H1 (cell line): ENCODE measurements around the gene HEPACAM. TPM values are rescaled to one million over a fixed set of nuclear protein-coding genes. Genes with fewer than 3 reads are reported as not detected.

ENCODE experiments used
- CTCF ChIA-PET: fragments of 300-600 bp; sonication (Branson Sonifier 250); formaldehyde crosslinking; loops from one replicate; lab custom pipeline; 2021; ENCODE audit not compliant: partially characterized antibody; lab: Charles Lee
- POLR2A ChIA-PET: fragments of 300-600 bp; sonication (Branson Sonifier 250); formaldehyde crosslinking; loops from one replicate; lab custom pipeline; 2021; ENCODE audit warnings: inconsistent platforms; ENCODE audit not compliant: partially characterized antibody; lab: Charles Lee
- DNase-seq, 2 experiments: peaks; one replicate each; pipeline versions ENCODE4 v3.0.0 to v3.0.0-alpha.2; 2010 to 2022; ENCODE audit warnings: low spot score in 2 of 2, low read depth in 1 of 2, mixed read lengths in 1 of 2
- FAIRE-seq: peaks from 2 replicates; lab custom pipeline; 2011; peaks lifted over from hg19 to GRCh38; lab: Jason Lieb, UNC
- H2AFZ ChIP-seq: 2 replicates; pipeline ENCODE4 v1.8.1; 2012; ENCODE audit warnings: low read length, inconsistent platforms
- H2AK5ac ChIP-seq: 2 replicates; pipeline ENCODE4 v1.6.1; 2013; ENCODE audit warnings: low read depth, low read length
- H2BK120ac ChIP-seq: replicated peaks from 2 replicates; pipeline ENCODE3; 2013; ENCODE audit warnings: low read depth, low read length, inconsistent platforms
- H2BK12ac ChIP-seq: 2 replicates; pipeline ENCODE4 v1.6.1; 2013; ENCODE audit warnings: low read depth, low read length
- H2BK15ac ChIP-seq: 2 replicates; pipeline ENCODE4 v1.6.1; 2013; ENCODE audit warnings: low read length
- H2BK20ac ChIP-seq: 2 replicates; pipeline ENCODE4 v1.6.1; 2013; ENCODE audit warnings: low read length
- H2BK5ac ChIP-seq: 2 replicates; pipeline ENCODE4 v1.6.1; 2013; ENCODE audit warnings: low read depth, low read length
- H3K14ac ChIP-seq: 2 replicates; pipeline ENCODE4 v1.6.1; 2013; ENCODE audit warnings: inconsistent platforms; ENCODE audit not compliant: insufficient read length
- H3K18ac ChIP-seq: 2 replicates; pipeline ENCODE4 v1.6.1; 2013; ENCODE audit warnings: low read length; ENCODE audit errors: extremely low read depth
- H3K23ac ChIP-seq: 2 replicates; pipeline ENCODE4 v1.6.1; 2013; ENCODE audit warnings: inconsistent platforms; ENCODE audit not compliant: insufficient read length
- H3K23me2 ChIP-seq: 2 replicates; pipeline ENCODE4 v1.6.1; 2013; ENCODE audit warnings: low read depth, low read length
- H3K27ac ChIP-seq: 2 replicates; pipeline ENCODE4 v1.6.1; 2011; ENCODE audit warnings: low read depth, low read length, inconsistent platforms
- H3K27me3 ChIP-seq, 4 experiments: replicated peaks in 1 of 4; 1 replicate in 1 of 4; 2 replicates in 3 of 4; pipeline versions ENCODE4 v1.6.1 to v1.8.1; 2011 to 2013; ENCODE audit warnings: low read length in 3 of 4, mild to moderate bottlenecking in 3 of 4, inconsistent platforms in 2 of 4, mixed read lengths in 2 of 4, moderate library complexity in 1 of 4; ENCODE audit not compliant: control insufficient read depth in 3 of 4, insufficient read depth in 3 of 4; ENCODE audit errors: extremely low read depth in 1 of 4
- H3K36me3 ChIP-seq, 4 experiments: 2 replicates each; pipeline versions ENCODE4 v1.6.1 to v1.8.1; 2011 to 2013; ENCODE audit warnings: mild to moderate bottlenecking in 4 of 4, low read length in 3 of 4, moderate library complexity in 2 of 4, control low read depth in 1 of 4, inconsistent platforms in 1 of 4; ENCODE audit not compliant: insufficient read depth in 4 of 4, control insufficient read depth in 2 of 4
- H3K4ac ChIP-seq: replicated peaks from 2 replicates; pipeline ENCODE3; 2013; ENCODE audit warnings: low read length, low read depth, mixed read lengths, inconsistent platforms; ENCODE audit not compliant: insufficient read length
- H3K4me1 ChIP-seq, 4 experiments: replicated peaks in 1 of 4; 1 replicate in 1 of 4; 2 replicates in 3 of 4; pipeline versions ENCODE4 v1.6.1 to v1.8.1; 2011 to 2013; ENCODE audit warnings: low read length in 3 of 4, inconsistent platforms in 2 of 4, mixed read lengths in 1 of 4; ENCODE audit not compliant: insufficient read depth in 4 of 4, control insufficient read depth in 3 of 4
- H3K4me2 ChIP-seq, 2 experiments: 2 replicates each; pipeline versions ENCODE4 v1.6.1 to v1.8.1; 2011 to 2013; ENCODE audit warnings: low read depth in 2 of 2, low read length in 2 of 2, control low read depth in 1 of 2, inconsistent platforms in 1 of 2, mild to moderate bottlenecking in 1 of 2; ENCODE audit not compliant: insufficient read depth in 1 of 2
- H3K4me3 ChIP-seq, 4 experiments: fragments of 200-600, 300-600 bp in 1 of 4; sonication (generic), shearing (Covaris generic), sonication (Bioruptor Twin) in 1 of 4; 2 replicates each; pipeline versions ENCODE4 v1.5.1 to v1.8.1; 2011 to 2016; ENCODE audit warnings: low read length in 4 of 4, low read depth in 3 of 4, control low read depth in 2 of 4, inconsistent platforms in 2 of 4, mild to moderate bottlenecking in 2 of 4, mixed read lengths in 1 of 4, moderate library complexity in 1 of 4; ENCODE audit not compliant: insufficient read depth in 2 of 4; ENCODE audit errors: extremely low read depth in 1 of 4
- H3K56ac ChIP-seq: replicated peaks from 2 replicates; pipeline ENCODE3; 2013; ENCODE audit warnings: low read depth, mild to moderate bottlenecking, mixed read lengths, low read length, inconsistent platforms; ENCODE audit not compliant: insufficient read length
- H3K79me1 ChIP-seq: 2 replicates; pipeline ENCODE4 v1.6.1; 2013; ENCODE audit warnings: low read depth, low read length, control low read depth
- H3K79me2 ChIP-seq, 2 experiments: 2 replicates each; pipeline versions ENCODE4 v1.6.1 to v1.8.1; 2012 to 2013; ENCODE audit warnings: low read length in 2 of 2, mild to moderate bottlenecking in 2 of 2, inconsistent platforms in 1 of 2; ENCODE audit not compliant: insufficient read depth in 2 of 2, control insufficient read depth in 1 of 2
- H3K9ac ChIP-seq, 4 experiments: replicated peaks in 1 of 4; 1 replicate in 1 of 4; 2 replicates in 3 of 4; pipeline versions ENCODE4 v1.6.1 to v1.8.1; 2011 to 2013; ENCODE audit warnings: low read depth in 3 of 4, low read length in 3 of 4, control low read depth in 2 of 4, mild to moderate bottlenecking in 2 of 4, moderate library complexity in 2 of 4, inconsistent platforms in 1 of 4; ENCODE audit errors: extremely low read depth in 1 of 4
- H3K9me3 ChIP-seq, 2 experiments: 2 replicates each; pipeline versions ENCODE4 v1.6.1 to v1.8.1; 2012 to 2013; ENCODE audit warnings: mild to moderate bottlenecking in 2 of 2, moderate library complexity in 2 of 2, control low read depth in 1 of 2, inconsistent platforms in 1 of 2, low read depth in 1 of 2, low read length in 1 of 2, mixed read lengths in 1 of 2; ENCODE audit not compliant: insufficient read depth in 2 of 2
- H4K20me1 ChIP-seq, 2 experiments: replicated peaks in 1 of 2; 2 replicates each; pipeline versions ENCODE3 to v1.8.1; 2011 to 2013; ENCODE audit warnings: inconsistent platforms in 2 of 2, low read length in 2 of 2, mild to moderate bottlenecking in 1 of 2; ENCODE audit not compliant: insufficient read depth in 2 of 2, control insufficient read depth in 1 of 2
- H4K5ac ChIP-seq: 2 replicates; pipeline ENCODE4 v1.6.1; 2013; ENCODE audit warnings: low read length, low read depth, mixed read lengths, inconsistent platforms; ENCODE audit not compliant: insufficient read length
- H4K8ac ChIP-seq: 2 replicates; pipeline ENCODE4 v1.8.0; 2013; ENCODE audit warnings: mild to moderate bottlenecking, moderate library complexity, low read length, inconsistent platforms; ENCODE audit not compliant: insufficient read depth; ENCODE audit errors: extremely low read depth
- H4K91ac ChIP-seq: replicated peaks from 2 replicates; pipeline ENCODE3; 2013; ENCODE audit warnings: low read length, mixed read lengths, inconsistent platforms; ENCODE audit not compliant: insufficient read length
- BRCA1 ChIP-seq: IDR thresholded peaks from 2 replicates; pipeline ENCODE4 v1.6.1; 2012; ENCODE audit warnings: low read depth, low read length, improper control_type of control experiment
- CREB1 ChIP-seq: IDR thresholded peaks from 2 replicates; pipeline ENCODE4 v1.6.1; 2012; ENCODE audit warnings: inconsistent platforms
- CTCF ChIP-seq, 3 experiments: IDR thresholded peaks; 1 replicate in 2 of 3; 2 replicates in 1 of 3; pipeline versions ENCODE4 v1.5.1 to v1.6.1; 2011; ENCODE audit warnings: low read length in 3 of 3, mild to moderate bottlenecking in 3 of 3, inconsistent platforms in 2 of 3, low read depth in 1 of 3, moderate library complexity in 1 of 3; ENCODE audit not compliant: insufficient read depth in 1 of 3; ENCODE audit errors: control extremely low read depth in 1 of 3
- EZH2 ChIP-seq: fragments of 200-600 bp; sonication (generic); IDR thresholded peaks from 2 replicates; pipeline ENCODE4 v1.7.1; 2012; ENCODE audit warnings: low read depth, mild to moderate bottlenecking, moderate library complexity, low read length, inconsistent platforms; ENCODE audit not compliant: severe bottlenecking
- FOSL1 ChIP-seq: IDR thresholded peaks from 2 replicates; pipeline ENCODE4 v1.6.1; 2011; ENCODE audit warnings: mild to moderate bottlenecking, low read depth, low read length, moderate library complexity; ENCODE audit not compliant: insufficient read depth
- KDM4A ChIP-seq: IDR thresholded peaks from one replicate; pipeline ENCODE4 v1.7.1; 2012; ENCODE audit warnings: low read depth, mild to moderate bottlenecking, moderate library complexity, low read length, inconsistent platforms; ENCODE audit not compliant: severe bottlenecking
- POLR2A ChIP-seq, 2 experiments: IDR thresholded peaks; 1 replicate in 1 of 2; 2 replicates in 1 of 2; pipeline ENCODE4 v1.6.1; 2011; ENCODE audit warnings: low read depth in 2 of 2, low read length in 2 of 2, mild to moderate bottlenecking in 2 of 2; ENCODE audit errors: control extremely low read depth in 1 of 2
- POU5F1 ChIP-seq: IDR thresholded peaks from 2 replicates; pipeline ENCODE4 v1.6.1; 2011; ENCODE audit warnings: low read depth, mild to moderate bottlenecking, low read length, moderate library complexity
- SP4 ChIP-seq: IDR thresholded peaks from 2 replicates; pipeline ENCODE4 v1.6.1; 2012; ENCODE audit warnings: low read length, inconsistent platforms
- TEAD4 ChIP-seq: IDR thresholded peaks from 2 replicates; pipeline ENCODE4 v1.6.1; 2012; ENCODE audit warnings: low read depth, low read length, inconsistent platforms, mixed read lengths
- USF2 ChIP-seq: IDR thresholded peaks from 2 replicates; pipeline ENCODE4 v1.6.1; 2011; ENCODE audit warnings: low read length, improper control_type of control experiment
- WGBS, 2 experiments: shearing (Covaris generic) in 1 of 2; methylation state at CpG; one replicate each; pipeline versions ENCODE4 v1.1.6 to v1.1.7; 2013 to 2015; ENCODE audit warnings: low lambda C conversion rate in 2 of 2, mixed read lengths in 2 of 2, inconsistent platforms in 1 of 2, low coverage in 1 of 2, missing lambda C conversion rate in 1 of 2; ENCODE audit not compliant: insufficient replicate concordance in 2 of 2, insufficient coverage in 1 of 2, insufficient read length in 1 of 2; ENCODE audit errors: extremely low coverage in 1 of 2, missing lambda C conversion rate in 1 of 2; 5-methylcytosine and 5-hydroxymethylcytosine counted together
- polyA plus RNA-seq, 7 experiments: library from polyadenylated mRNA; depleted of rRNA in 3 of 7; stranded (reverse) in 5 of 7; unstranded in 2 of 7; fragments of >200 nt in 5 of 7; fragments of 200-250 nt in 2 of 7; gene quantifications; 1 replicate in 5 of 7; 2 replicates in 1 of 7; 4 replicates in 1 of 7; pipeline versions ENCODE4 v1.2.1 to v1.2.3, GENCODE V29; 2011 to 2013; ENCODE audit warnings: missing spikeins in 2 of 7, mixed read lengths in 2 of 7
- total RNA-seq: library from RNA; stranded (reverse); fragmentation: NEBNext Ultra II Directional; extraction: Animal tissue kit (Norgen Biotek cat#: 25700); gene quantifications from 2 replicates; pipeline ENCODE4 v1.2.1, GENCODE V29; 2021

Gene HEPACAM
- total and polyA plus RNA-seq, 2 of the 8 experiments (the other 6 are each of a cell fraction or from before 2014, with no cell fraction given): not detected

GRCh38 chr11:124954590-124954955 lies 18.7 kb upstream of the HEPACAM start:
- Histone ChIP-seq H2BK120ac (no peak overlapping the region), H3K4me1 (peaks cover 0 to 4% (median 2%) of the 10 kb centered on the region in 4 experiments; a peak in 3 of 7 replicates), H3K27me3 (peaks cover 0 to 5% (median 0%) of the 10 kb centered on the region in 4 experiments; a peak in 3 of 7 replicates), H3K4me2 (peak overlapping the region; percentile 75 to 82), H3K18ac (no peak overlapping the region), H3K4me3 (peak overlapping the region; percentile 60 to 84 (median 76)), H4K8ac (no peak overlapping the region), H4K91ac (no peak overlapping the region), H4K5ac (no peak overlapping the region), H3K4ac (no peak overlapping the region), H3K9ac (peak overlapping the region in 1 of 4 experiments; percentile 46; a peak in 1 of 7 replicates), H3K79me2 (no peaks in the 10 kb centered on the region), H3K36me3 (no peaks in the 10 kb centered on the region), H2BK20ac (no peak overlapping the region), H2AK5ac (no peak overlapping the region), H3K23ac (no peak overlapping the region), H3K27ac (no peak overlapping the region), H2BK15ac (no peak overlapping the region), H4K20me1 (no peaks in the 10 kb centered on the region), H3K56ac (no peak overlapping the region), H3K9me3 (no peaks in the 10 kb centered on the region), H2BK5ac (no peak overlapping the region), H2BK12ac (no peak overlapping the region), H2AFZ (peak overlapping the region; percentile 84), H3K14ac (no peak overlapping the region), H3K79me1 (no peaks in the 10 kb centered on the region), H3K23me2 (peaks cover 15% of the 10 kb centered on the region; the same call in 1 of the 2 replicates)
- FAIRE-seq (no peak), DNase-seq (no peak)
- ChIA-PET CTCF (interaction anchor here (0.9 to 1.6 kb wide), 8 partner anchors 12 to 475 kb away, joined by 3 to 5 read pairs (median 3); partner anchors contain the start of gene HEPACAM), POLR2A (interaction anchor here (0.6 to 1.3 kb wide), 3 partner anchors 13 to 495 kb away, joined by 3 to 4 read pairs (median 3); no protein-coding TSS in a partner anchor)
- WGBS, 2 experiments: 65% methylated on average over 6 of the region's 6 CpGs; no CpG with 5 or more reads in 1 of the 2 experiments
- TF ChIP-seq BRCA1: no peak
- TF ChIP-seq KDM4A: no peak
- no peak for TF ChIP-seq POU5F1
- TF ChIP-seq POLR2A (IDR thresholded peaks at IDR 0.05; ENCODE audit: control extremely low read depth in 1 of 2, low read depth in 2 of 2, low read length in 2 of 2): no peak
- TF ChIP-seq CTCF (IDR thresholded peaks at IDR 0.05; ENCODE audit: control extremely low read depth in 1 of 3, insufficient read depth in 1 of 3, low read depth in 1 of 3, low read length in 3 of 3): no peak
- no peak for TF ChIP-seq EZH2
- no peak for TF ChIP-seq USF2
- no peak for TF ChIP-seq CREB1
- no peak for TF ChIP-seq FOSL1
- no peak for TF ChIP-seq SP4
- no peak for TF ChIP-seq TEAD4
